WTC11 (cell line): ENCODE data around the gene HMX1. TPM values are rescaled to one million over a fixed set of nuclear protein-coding genes. Genes with fewer than 3 reads are reported as not detected.

Experiments
- ATAC-seq: fragments of 200-7000 bp; cut with Tn5 transposase; 2 replicates; pipeline ENCODE4 v1.10.0; 2021; ENCODE audit warnings: mild to moderate bottlenecking, moderate library complexity
- CTCF ChIA-PET: fragments of 300-600 bp; sonication (Branson Sonifier 250); formaldehyde crosslinking; loops from one replicate; lab custom pipeline; 2021; ENCODE audit warnings: antibody characterized with exemption; lab: Charles Lee
- POLR2A ChIA-PET: fragments of 350-600 bp; sonication (Branson Sonifier 250); formaldehyde crosslinking; loops from one replicate; lab custom pipeline; 2021; ENCODE audit warnings: antibody characterized with exemption; lab: Charles Lee
- DNase-seq: peaks from one replicate; pipeline ENCODE4 v3.0.0; 2021; ENCODE audit warnings: low spot score
- H3K27ac Mint-ChIP-seq: 2 replicates; pipeline ENCODE4 v1.8.0; 2021; ENCODE audit warnings: mixed read lengths
- H3K27me3 Mint-ChIP-seq: 2 replicates; pipeline ENCODE4 v1.8.0; 2021; ENCODE audit warnings: low read depth, mild to moderate bottlenecking, moderate library complexity, mixed read lengths
- H3K36me3 Mint-ChIP-seq: 2 replicates; pipeline ENCODE4 v1.8.0; 2021; ENCODE audit warnings: mixed read lengths
- H3K4me1 Mint-ChIP-seq: 2 replicates; pipeline ENCODE4 v1.8.0; 2022; ENCODE audit warnings: mixed read lengths
- H3K4me3 Mint-ChIP-seq: 2 replicates; pipeline ENCODE4 v1.8.0; 2021; ENCODE audit warnings: mild to moderate bottlenecking, moderate library complexity, mixed read lengths
- H3K9me3 Mint-ChIP-seq: 2 replicates; pipeline ENCODE4 v1.8.0; 2021; ENCODE audit warnings: mixed read lengths
- ATF2 ChIP-seq: sonication (generic); formaldehyde crosslinking; IDR thresholded peaks from 2 replicates; pipeline ENCODE4 v1.8.1; 2022; ENCODE audit warnings: low read depth, missing genetic modification reagents, borderline replicate concordance
- CREM ChIP-seq: sonication (generic); formaldehyde crosslinking; IDR thresholded peaks from 2 replicates; pipeline ENCODE4 v1.8.1; 2022; ENCODE audit warnings: mild to moderate bottlenecking, missing genetic modification reagents, moderate library complexity
- E2F4 ChIP-seq: sonication (generic); formaldehyde crosslinking; IDR thresholded peaks from 2 replicates; pipeline ENCODE4 v1.8.1; 2022; ENCODE audit warnings: low read depth, mild to moderate bottlenecking, moderate library complexity, missing genetic modification reagents, borderline replicate concordance
- E2F5 ChIP-seq: sonication (generic); formaldehyde crosslinking; IDR thresholded peaks from 2 replicates; pipeline ENCODE4 v1.8.1; 2022; ENCODE audit warnings: mild to moderate bottlenecking, moderate library complexity, missing genetic modification reagents
- FOXK1 ChIP-seq: sonication (generic); formaldehyde crosslinking; IDR thresholded peaks from 2 replicates; pipeline ENCODE4 v1.8.0; 2022; ENCODE audit warnings: mild to moderate bottlenecking, moderate library complexity, missing genetic modification reagents
- GABPB1 ChIP-seq: sonication (generic); formaldehyde crosslinking; IDR thresholded peaks from 2 replicates; pipeline ENCODE4 v1.8.1; 2023; ENCODE audit warnings: mild to moderate bottlenecking, missing genetic modification reagents
- HMGA2 ChIP-seq: fragments of 250-450 bp; sonication (Bioruptor Pico); IDR thresholded peaks from 2 replicates; pipeline ENCODE4 v1.4.0; 2021; ENCODE audit warnings: mild to moderate bottlenecking, moderate library complexity
- MYBL2 ChIP-seq: sonication (generic); formaldehyde crosslinking; IDR thresholded peaks from 2 replicates; pipeline ENCODE4 v1.8.1; 2023; ENCODE audit warnings: mild to moderate bottlenecking, moderate library complexity, missing genetic modification reagents
- NFE2L1 ChIP-seq: sonication (generic); formaldehyde crosslinking; IDR thresholded peaks from 2 replicates; pipeline ENCODE4 v1.8.1; 2023; ENCODE audit warnings: missing genetic modification reagents
- NFYB ChIP-seq: sonication (generic); formaldehyde crosslinking; conservative IDR thresholded peaks from 2 replicates; pipeline ENCODE4 v1.8.0; 2022; ENCODE audit warnings: low read depth, missing genetic modification reagents
- NR1H2 ChIP-seq: sonication (generic); formaldehyde crosslinking; IDR thresholded peaks from 2 replicates; pipeline ENCODE4 v1.9.0; 2021; ENCODE audit warnings: mild to moderate bottlenecking, moderate library complexity, missing genetic modification reagents
- NR2C2 ChIP-seq: sonication (generic); formaldehyde crosslinking; IDR thresholded peaks from 2 replicates; pipeline ENCODE4 v1.8.0; 2022; ENCODE audit warnings: mild to moderate bottlenecking, missing genetic modification reagents
- PREB ChIP-seq: sonication (generic); formaldehyde crosslinking; IDR thresholded peaks from 2 replicates; pipeline ENCODE4 v1.8.1; 2022; ENCODE audit warnings: mild to moderate bottlenecking, missing genetic modification reagents, moderate library complexity, borderline replicate concordance
- TCF7 ChIP-seq: sonication (generic); formaldehyde crosslinking; IDR thresholded peaks from 2 replicates; pipeline ENCODE4 v1.8.0; 2022; ENCODE audit warnings: mild to moderate bottlenecking, low read depth, missing genetic modification reagents, moderate library complexity
- ZNF121 ChIP-seq: sonication (generic); formaldehyde crosslinking; IDR thresholded peaks from 2 replicates; pipeline ENCODE4 v1.8.0; 2023; ENCODE audit warnings: missing genetic modification reagents
- ZNF416 ChIP-seq: fragments of 250-450 bp; sonication (Bioruptor Pico); IDR thresholded peaks from 2 replicates; pipeline ENCODE4 v1.9.0; 2021; ENCODE audit warnings: mild to moderate bottlenecking, inconsistent platforms
- total RNA-seq: library from RNA; stranded (reverse); gene quantifications from 3 replicates; pipeline ENCODE4 v1.2.3, GENCODE V29; 2021

Gene HMX1
- total RNA-seq, 1 experiment from 2014 or later = 10.0 TPM

- H3K27me3 Mint-ChIP-seq = no peaks in the 10 kb centered on the region
- no peak overlapping the region for H3K27ac Mint-ChIP-seq
- POLR2A ChIA-PET = no interaction called here
- no peaks in the 10 kb centered on the region for H3K9me3 Mint-ChIP-seq
- TF ChIP-seq ATF2 (CRISPR knock-in tag) (no peak), NFYB (CRISPR knock-in tag) (no peak)
- no peak for ATAC-seq
- H3K4me3 Mint-ChIP-seq = no peak overlapping the region
- CTCF ChIA-PET = interaction anchor here (0.6 to 1.8 kb wide), 22 partner anchors 11 to 804 kb away, joined by 3 to 25 read pairs (median 6); no protein-coding TSS in a partner anchor
- H3K36me3 Mint-ChIP-seq = no peaks in the 10 kb centered on the region
- no peaks in the 10 kb centered on the region for H3K4me1 Mint-ChIP-seq
- DNase-seq = no peak
Observed at GRCh38 chr4:8820178-8821102, 51.2 kb downstream of the HMX1 start.

- H3K4me3 Mint-ChIP-seq = no peak overlapping the region
- no peak for TF ChIP-seq NR1H2 (CRISPR knock-in tag)
- no peak for TF ChIP-seq E2F5 (CRISPR knock-in tag)
- no peak for TF ChIP-seq NR2C2
- no peak for TF ChIP-seq MYBL2
- no peak for TF ChIP-seq FOXK1 (CRISPR knock-in tag)
- TF ChIP-seq CREM (CRISPR knock-in tag) = no peak
- no peaks in the 10 kb centered on the region for H3K36me3 Mint-ChIP-seq
- no peaks in the 10 kb centered on the region for H3K9me3 Mint-ChIP-seq
- H3K4me1 Mint-ChIP-seq = no peaks in the 10 kb centered on the region
- ATAC-seq = peak; percentile 64
- H3K27ac Mint-ChIP-seq = no peak overlapping the region
- CTCF ChIA-PET = interaction anchor here (0.6 to 1.8 kb wide), 28 partner anchors 9 to 803 kb away, joined by 3 to 25 read pairs (median 6); no protein-coding TSS in a partner anchor
- no peaks in the 10 kb centered on the region for H3K27me3 Mint-ChIP-seq
- no peak for DNase-seq
- POLR2A ChIA-PET = no interaction called here
Observed at GRCh38 chr4:8819473-8820177, 52.0 kb downstream of the HMX1 start.

GRCh38 chr4:8819019-8819418 lies 52.6 kb downstream of the HMX1 start:
- H3K27me3 Mint-ChIP-seq = no peaks in the 10 kb centered on the region
- DNase-seq (no peak), ATAC-seq (no peak)
- H3K4me3 Mint-ChIP-seq = no peak overlapping the region
- H3K4me1 Mint-ChIP-seq = no peaks in the 10 kb centered on the region
- H3K27ac Mint-ChIP-seq = no peak overlapping the region
- TF ChIP-seq ATF2 (CRISPR knock-in tag) (no peak), E2F4 (CRISPR knock-in tag) (no peak), FOXK1 (CRISPR knock-in tag) (no peak), PREB (CRISPR knock-in tag) (no peak), ZNF121 (no peak), HMGA2 (CRISPR knock-in tag) (no peak), GABPB1 (CRISPR knock-in tag) (no peak), ZNF416 (no peak), NFYB (CRISPR knock-in tag) (no peak), NFE2L1 (no peak), E2F5 (CRISPR knock-in tag) (no peak), TCF7 (CRISPR knock-in tag) (no peak)
- CTCF ChIA-PET = interaction anchor here (1.0 to 1.4 kb wide), 5 partner anchors 34 to 98 kb away, joined by 3 to 9 read pairs (median 5); no protein-coding TSS in a partner anchor
- no peaks in the 10 kb centered on the region for H3K36me3 Mint-ChIP-seq
- H3K9me3 Mint-ChIP-seq = no peaks in the 10 kb centered on the region
- POLR2A ChIA-PET = no interaction called here
